C4-2B (cell line): ENCODE results near the gene USP17L24.
"Not testable (repeated sequence)": the region's sequence is repeated elsewhere in the genome, so short reads cannot be mapped to it uniquely, and the experiment has no call there.

Source experiments
- H3K27ac ChIP-seq: fragments of 450-650 bp; 2 replicates; pipeline ENCODE4 v1.5.1; 2017

USP17L24 gene

GRCh38 chr4:9324865-9325264 lies at the start of gene USP17L24:
Gene USP17L24, plus strand, starts transcription at chr4:9325165. Its CDS starts 0 bp downstream, at chr4:9325165.
- not testable (repeated sequence) for H3K27ac ChIP-seq

GRCh38 chr4:9324191-9324590 lies 774 bp upstream of the USP17L24 start:
- not testable (repeated sequence) for H3K27ac ChIP-seq

- H3K27ac ChIP-seq: not testable (repeated sequence)
Measured at GRCh38 chr4:9329611-9330010, 4.6 kb downstream of the USP17L24 start, which contains the start of gene USP17L25. Gene USP17L25, plus strand, starts transcription at chr4:9329911. Its CDS starts 0 bp downstream, at chr4:9329911.

GRCh38 chr4:9334358-9334757 lies 9.4 kb downstream of the USP17L24 start, which contains the start of gene USP17L26:
Gene USP17L26, plus strand, starts transcription at chr4:9334658. Its CDS starts 0 bp downstream, at chr4:9334658.
- H3K27ac ChIP-seq: not testable (repeated sequence)

- not testable (repeated sequence) for H3K27ac ChIP-seq
Measured at GRCh38 chr4:9339103-9339502, 14.1 kb downstream of the USP17L24 start, which contains the start of gene USP17L5. Gene USP17L5, plus strand, starts transcription at chr4:9339403. Its CDS starts 0 bp downstream, at chr4:9339403.

GRCh38 chr4:9343848-9344247 lies 18.9 kb downstream of the USP17L24 start, which contains the start of gene USP17L27:
Gene USP17L27, plus strand, starts transcription at chr4:9344148. Its CDS starts 0 bp downstream, at chr4:9344148.
- not testable (repeated sequence) for H3K27ac ChIP-seq

- not testable (repeated sequence) for H3K27ac ChIP-seq
Measured at GRCh38 chr4:9348593-9348992, 23.6 kb downstream of the USP17L24 start, which contains the start of gene USP17L28. Gene USP17L28, plus strand, starts transcription at chr4:9348893. Its CDS starts 0 bp downstream, at chr4:9348893.

GRCh38 chr4:9350866-9351265 lies 25.9 kb downstream of the USP17L24 start:
- H3K27ac ChIP-seq: not testable (repeated sequence)

GRCh38 chr4:9353338-9353737 lies 28.4 kb downstream of the USP17L24 start, which contains the start of gene USP17L29:
Gene USP17L29, plus strand, starts transcription at chr4:9353638. Its CDS starts 0 bp downstream, at chr4:9353638.
- H3K27ac ChIP-seq: not testable (repeated sequence)

GRCh38 chr4:9362829-9363228 lies 37.9 kb downstream of the USP17L24 start, which contains the start of gene USP17L30:
Gene USP17L30, plus strand, starts transcription at chr4:9363129. Its CDS starts 0 bp downstream, at chr4:9363129.
- not testable (repeated sequence) for H3K27ac ChIP-seq
